ENCODE results near the gene DR1. TPM values are rescaled to one million over a fixed set of nuclear protein-coding genes. Genes with fewer than 3 reads are reported as not detected.

Gene DR1
- total RNA-seq, 1 experiment from 2014 or later = 87.3 TPM

- Mint-ChIP-seq H3K27me3 (ENCODE audit: low read depth) (no peaks in the 10 kb centered on the region), H3K4me3 (no peak overlapping the region), H3K4me1 (peaks cover 22 to 24% of the 10 kb centered on the region in 2 experiments), H3K9me3 (no peaks in the 10 kb centered on the region; a peak in 1 of 5 replicates), H3K27ac (peak overlapping the region in 2 of 3 experiments; percentile 28 to 37; a peak in 2 of 7 replicates), H3K36me3 (ENCODE audit: insufficient read depth in 1 of 3, low read depth in 3 of 3) (peaks cover 0 to 4% (median 0%) of the 10 kb centered on the region in 3 experiments; a peak in 1 of 7 replicates)
- H3K27ac ChIP-seq (ENCODE audit: insufficient read length, low read depth, low read length) = no peak overlapping the region
- H2BK12ac ChIP-seq (ENCODE audit: insufficient read length, low read depth, low read length) = no peak overlapping the region
- no peak overlapping the region for H3K14ac ChIP-seq (ENCODE audit: insufficient read depth, low read length)
- no peaks in the 10 kb centered on the region for H3K79me2 ChIP-seq (ENCODE audit: insufficient read depth, low read length)
- no peak overlapping the region for H2AK5ac ChIP-seq (ENCODE audit: insufficient read length, low read length)
- no peak overlapping the region for H3K4me2 ChIP-seq (ENCODE audit: insufficient read depth, insufficient read length, low read length)
- no peak overlapping the region for H3K56ac ChIP-seq (ENCODE audit: insufficient read length, low read depth, low read length)
- no peak for DNase-seq
- H4K20me1 ChIP-seq (ENCODE audit: control insufficient read depth, insufficient read depth, insufficient read length) = no peaks in the 10 kb centered on the region
- H3K23me2 ChIP-seq (ENCODE audit: insufficient read length, low read depth, low read length, poor library complexity, severe bottlenecking) = no peaks in the 10 kb centered on the region
- H3K18ac ChIP-seq (ENCODE audit: insufficient read length, low read depth, low read length) = no peak overlapping the region
- no peak overlapping the region for H4K8ac ChIP-seq (replicated peaks; ENCODE audit: insufficient read length, low read depth, low read length)
- no peak overlapping the region for H2BK15ac ChIP-seq (ENCODE audit: low read depth, low read length)
- no peak overlapping the region for H2BK120ac ChIP-seq (ENCODE audit: low read depth, low read length, poor library complexity, severe bottlenecking)
- H2BK20ac ChIP-seq (ENCODE audit: low read depth, low read length, poor library complexity, severe bottlenecking) = no peak overlapping the region
- H2AFZ ChIP-seq (ENCODE audit: low read length) = no peak overlapping the region
- no peaks in the 10 kb centered on the region for H3K27me3 ChIP-seq (ENCODE audit: insufficient read depth, low read length)
- no peak overlapping the region for H3K4ac ChIP-seq (ENCODE audit: low read depth, low read length)
- H4K5ac ChIP-seq (ENCODE audit: insufficient read length, low read depth, low read length) = no peak overlapping the region
- no peak overlapping the region for H4K91ac ChIP-seq (ENCODE audit: insufficient read length, low read depth, low read length)
- TF ChIP-seq CTCF (conservative IDR thresholded peaks at IDR 0.05) = no peak
- no peak overlapping the region for H2BK5ac ChIP-seq (ENCODE audit: insufficient read length, low read length)
- H3K79me1 ChIP-seq (ENCODE audit: insufficient read depth, low read depth, low read length, poor library complexity, severe bottlenecking) = no peaks in the 10 kb centered on the region
- H3K23ac ChIP-seq (ENCODE audit: insufficient read length, low read depth, low read length) = no peak overlapping the region
- WGBS (ENCODE audit: extremely low coverage, insufficient read length, low lambda C conversion rate) = no CpG with 5 or more reads among the region's 2 CpGs
- H3T11ph ChIP-seq (ENCODE audit: low read length) = no peak overlapping the region
- H3K9ac ChIP-seq (ENCODE audit: extremely low read depth, insufficient read length, low read length) = no peak overlapping the region
- H3K4me1 ChIP-seq (ENCODE audit: insufficient read depth, low read length) = no peaks in the 10 kb centered on the region
- no peaks in the 10 kb centered on the region for H3K9me3 ChIP-seq (ENCODE audit: control insufficient read depth, low read depth, low read length)
Measured at GRCh38 chr1:93331412-93331811, 14.3 kb upstream of the DR1 start.

Data from H9 (cell line).